HepG2 (cell line): ENCODE results near the gene MSANTD1. TPM values are rescaled to one million over a fixed set of nuclear protein-coding genes. Genes with fewer than 3 reads are reported as not detected.

Experiments used
- DMAP1 ChIP-seq: IDR thresholded peaks from 2 replicates; pipeline ENCODE4 v1.6.1; 2016
- ESRRA ChIP-seq: sonication (generic); formaldehyde crosslinking; IDR thresholded peaks from 2 replicates; pipeline ENCODE4 v1.5.1; 2020; ENCODE audit warnings: mild to moderate bottlenecking, low read depth, missing genetic modification reagents
- GTF3A ChIP-seq: sonication (generic); formaldehyde crosslinking; conservative IDR thresholded peaks from 2 replicates; pipeline ENCODE4 v1.4.0; 2020; ENCODE audit warnings: mild to moderate bottlenecking, missing genetic modification reagents
- HNF4A ChIP-seq: sonication (generic); formaldehyde crosslinking; IDR thresholded peaks from 2 replicates; pipeline ENCODE4 v1.4.0; 2020; ENCODE audit warnings: missing genetic modification reagents
- PHF21A ChIP-seq: sonication (generic); formaldehyde crosslinking; IDR thresholded peaks from 2 replicates; pipeline ENCODE4 v1.5.0; 2020; ENCODE audit warnings: mild to moderate bottlenecking, missing genetic modification reagents
- PTBP1 ChIP-seq: fragments of 200-400 bp; formaldehyde crosslinking; IDR thresholded peaks from 2 replicates; pipeline ENCODE4 v1.6.1; 2018; ENCODE audit warnings: low read length, low read depth; ENCODE audit not compliant: poor library complexity, severe bottlenecking
- RAD51 ChIP-seq: fragments of 450-650 bp; IDR thresholded peaks from 2 replicates; pipeline ENCODE4 v1.6.1; 2016; ENCODE audit warnings: borderline replicate concordance
- RXRA ChIP-seq: sonication (generic); formaldehyde crosslinking; IDR thresholded peaks from 2 replicates; pipeline ENCODE4 v1.5.1; 2020; ENCODE audit warnings: missing genetic modification reagents
- SOX6 ChIP-seq, 2 experiments: fragments of 450-650 bp in 1 of 2; sonication (generic) in 1 of 2; formaldehyde crosslinking in 1 of 2; IDR thresholded peaks; 2 replicates each; pipeline versions ENCODE4 v1.4.0 to v1.6.1; 2017 to 2020; ENCODE audit warnings: antibody characterized with exemption in 1 of 2, mild to moderate bottlenecking in 1 of 2, missing genetic modification reagents in 1 of 2
- SP5 ChIP-seq: IDR thresholded peaks from 2 replicates; pipeline ENCODE4 v1.6.1; 2016; ENCODE audit warnings: low read depth, borderline replicate concordance
- ZEB1 ChIP-seq: IDR thresholded peaks from 2 replicates; pipeline ENCODE4 v1.6.1; 2012; ENCODE audit warnings: mild to moderate bottlenecking, low read depth, inconsistent platforms; ENCODE audit not compliant: insufficient replicate concordance
- ZMYM4 ChIP-seq: sonication (generic); formaldehyde crosslinking; IDR thresholded peaks from 2 replicates; pipeline ENCODE4 v1.8.1; 2023; ENCODE audit warnings: mild to moderate bottlenecking, missing genetic modification reagents
- ZNF205 ChIP-seq: IDR thresholded peaks from 2 replicates; pipeline ENCODE4 v1.6.1; 2018; ENCODE audit warnings: missing biosample characterization, missing genetic modification reagents
- ZNF230 ChIP-seq: sonication (generic); formaldehyde crosslinking; IDR thresholded peaks from 2 replicates; pipeline ENCODE4 v1.4.0; 2020; ENCODE audit warnings: mild to moderate bottlenecking, missing genetic modification reagents
- ZNF430 ChIP-seq: sonication (generic); formaldehyde crosslinking; IDR thresholded peaks from 2 replicates; pipeline ENCODE4 v1.9.0; 2021; ENCODE audit warnings: mild to moderate bottlenecking, missing genetic modification reagents
- ZNF446 ChIP-seq: sonication (generic); formaldehyde crosslinking; IDR thresholded peaks from 2 replicates; pipeline ENCODE4 v1.5.0; 2020; ENCODE audit warnings: mild to moderate bottlenecking, missing genetic modification reagents
- ZNF549 ChIP-seq: sonication (generic); formaldehyde crosslinking; IDR thresholded peaks from 2 replicates; pipeline ENCODE4 v1.5.0; 2020; ENCODE audit warnings: missing genetic modification reagents
- ZNF598 ChIP-seq: sonication (generic); formaldehyde crosslinking; IDR thresholded peaks from 2 replicates; pipeline ENCODE4 v1.5.1; 2020; ENCODE audit warnings: mild to moderate bottlenecking, missing genetic modification reagents, borderline replicate concordance
- ZNF746 ChIP-seq: sonication (generic); formaldehyde crosslinking; IDR thresholded peaks from 2 replicates; pipeline ENCODE4 v1.8.0; 2022; ENCODE audit warnings: mild to moderate bottlenecking, missing genetic modification reagents
- ZNF850 ChIP-seq: sonication (generic); formaldehyde crosslinking; conservative IDR thresholded peaks from 2 replicates; pipeline ENCODE4 v1.9.0; 2021; ENCODE audit warnings: mild to moderate bottlenecking, missing genetic modification reagents
- ZNF883 ChIP-seq: sonication (generic); formaldehyde crosslinking; IDR thresholded peaks from 2 replicates; pipeline ENCODE4 v1.5.1; 2020; ENCODE audit warnings: mild to moderate bottlenecking, missing genetic modification reagents; ENCODE audit errors: not compliant biosample characterization
- polyA plus RNA-seq, 8 experiments: library from polyadenylated mRNA; depleted of rRNA in 3 of 8; stranded (reverse) in 7 of 8; unstranded in 1 of 8; fragments of >200 nt; fragmentation: Illumina TruSeq in 4 of 8; extraction: Trizol in 4 of 8; gene quantifications; 2 replicates each; pipeline versions ENCODE4 v1.2.1 to v1.2.3, GENCODE V29; 2011 to 2016; ENCODE audit warnings: low read depth in 4 of 8, missing spikeins in 1 of 8, mixed read lengths in 1 of 8; ENCODE audit not compliant: insufficient read depth in 1 of 8
- total RNA-seq, 5 experiments: library from RNA; depleted of rRNA; stranded (reverse); fragments of >200 nt; fragmentation: Illumina TruSeq; extraction: Trizol; gene quantifications; 2 replicates each; pipeline ENCODE4 v1.2.3, GENCODE V29; 2016; ENCODE audit warnings: low read depth in 1 of 5
- TF ChIP-seq, protein P1 (sequence below): sonication (generic); formaldehyde crosslinking; IDR thresholded peaks from 2 replicates; pipeline ENCODE4 v1.4.0; 2020; ENCODE audit warnings: missing genetic modification reagents, low read depth, mild to moderate bottlenecking, borderline replicate concordance
- TF ChIP-seq, protein P2 (sequence below): sonication (generic); formaldehyde crosslinking; IDR thresholded peaks from 2 replicates; pipeline ENCODE4 v1.4.0; 2020; ENCODE audit warnings: mild to moderate bottlenecking, missing genetic modification reagents
- TF ChIP-seq, protein P3 (sequence below): sonication (generic); formaldehyde crosslinking; IDR thresholded peaks from 2 replicates; pipeline ENCODE4 v1.4.0; 2020; ENCODE audit warnings: missing genetic modification reagents
- TF ChIP-seq, protein P4 (sequence below): sonication (generic); formaldehyde crosslinking; IDR thresholded peaks from 2 replicates; pipeline ENCODE4 v1.4.0; 2020; ENCODE audit warnings: missing genetic modification reagents
- TF ChIP-seq, protein P5 (sequence below): IDR thresholded peaks from 2 replicates; pipeline ENCODE4 v1.6.1; 2016; ENCODE audit warnings: missing biosample characterization, missing genetic modification reagents, low read depth

MSANTD1 gene
- total and polyA plus RNA-seq, 2 of the 13 experiments (the other 11 are each of a cell fraction or from before 2014, with no cell fraction given) = 0.22 to 0.40 TPM

DNA sequence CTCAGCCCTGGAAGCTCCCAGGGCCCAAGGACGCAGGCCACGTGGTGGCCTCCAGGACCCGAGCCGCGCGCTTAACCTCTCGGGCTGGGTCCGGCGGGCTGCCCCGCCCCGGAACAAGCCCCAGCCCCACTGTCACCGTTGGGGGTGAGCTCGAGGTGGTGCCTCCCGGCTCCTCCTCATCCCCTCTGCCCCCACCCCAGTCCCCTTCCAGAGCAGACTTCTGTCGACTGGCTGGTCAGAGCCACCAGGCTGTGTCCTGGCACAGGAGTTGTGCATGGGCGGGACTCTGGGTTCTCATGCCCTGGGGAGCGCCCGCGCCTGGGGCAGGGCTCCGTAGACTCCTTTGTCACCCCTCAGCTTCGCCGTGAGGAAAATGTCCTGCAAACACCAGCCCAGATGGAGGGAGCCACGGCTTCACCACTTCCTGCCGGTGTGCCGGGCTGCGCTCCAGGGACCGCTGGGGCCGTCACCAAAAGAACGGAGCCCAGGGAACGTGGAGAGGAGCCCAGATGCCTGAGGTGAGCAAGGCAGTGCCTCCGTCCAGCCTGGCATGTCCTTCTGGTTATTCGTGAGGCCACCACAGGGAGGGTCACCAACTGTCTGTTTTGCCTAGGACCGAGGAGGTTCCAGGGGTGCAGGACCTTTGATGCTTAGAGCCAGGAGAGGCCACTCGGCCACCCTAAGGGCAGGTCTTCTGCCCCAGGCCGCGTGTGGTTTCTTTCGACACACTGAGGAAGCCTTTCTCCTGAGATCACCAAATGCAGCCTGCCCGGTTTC is 36.8 kb downstream of the MSANTD1 start (continued):
- TF ChIP-seq HNF4A = peak; percentile 60
- TF ChIP-seq, protein P1, sequence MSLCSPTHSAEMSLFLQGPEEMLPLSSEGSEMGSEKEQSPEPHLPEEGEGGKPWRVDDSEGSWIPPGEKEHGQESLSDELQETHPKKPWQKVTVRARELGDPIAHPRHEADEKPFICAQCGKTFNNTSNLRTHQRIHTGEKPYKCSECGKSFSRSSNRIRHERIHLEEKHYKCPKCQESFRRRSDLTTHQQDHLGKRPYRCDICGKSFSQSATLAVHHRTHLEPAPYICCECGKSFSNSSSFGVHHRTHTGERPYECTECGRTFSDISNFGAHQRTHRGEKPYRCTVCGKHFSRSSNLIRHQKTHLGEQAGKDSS (CRISPR knock-in tag) = 0 out of 2 replicates have a peak, but pooled peaks have one; percentile 24
- TF ChIP-seq ZEB1 = no peak
- TF ChIP-seq DMAP1 = peak; percentile 93
- no peak for TF ChIP-seq ZNF446 (CRISPR knock-in tag)
- TF ChIP-seq ZNF549 (CRISPR knock-in tag) = no peak
- TF ChIP-seq SP5 (CRISPR knock-in tag) = peak; percentile 90
- no peak for TF ChIP-seq SOX6 (IDR thresholded peaks at IDR 0.05)
- TF ChIP-seq SOX6 (CRISPR knock-in tag; IDR thresholded peaks at IDR 0.05) = peak; percentile 49
- peak; percentile 20; the same call in 1 of the 2 replicates for TF ChIP-seq ESRRA (CRISPR knock-in tag)
- TF ChIP-seq ZMYM4 = 0 out of 2 replicates have a peak, but pooled peaks have one; percentile 31
- TF ChIP-seq PHF21A = peak; percentile 45; the same call in 1 of the 2 replicates
- peak; percentile 76; the same call in 1 of the 2 replicates for TF ChIP-seq GTF3A (CRISPR knock-in tag)
- no peak for TF ChIP-seq ZNF430 (CRISPR knock-in tag)
- no peak for TF ChIP-seq ZNF850 (CRISPR knock-in tag)
- 0 out of 2 replicates have a peak, but pooled peaks have one; percentile 36 for TF ChIP-seq ZNF746 (CRISPR knock-in tag)
- TF ChIP-seq, protein P2, sequence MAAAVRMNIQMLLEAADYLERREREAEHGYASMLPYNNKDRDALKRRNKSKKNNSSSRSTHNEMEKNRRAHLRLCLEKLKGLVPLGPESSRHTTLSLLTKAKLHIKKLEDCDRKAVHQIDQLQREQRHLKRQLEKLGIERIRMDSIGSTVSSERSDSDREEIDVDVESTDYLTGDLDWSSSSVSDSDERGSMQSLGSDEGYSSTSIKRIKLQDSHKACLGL (CRISPR knock-in tag) = peak; percentile 86
- peak; percentile 59 for TF ChIP-seq RXRA (CRISPR knock-in tag)
- TF ChIP-seq, protein P3, sequence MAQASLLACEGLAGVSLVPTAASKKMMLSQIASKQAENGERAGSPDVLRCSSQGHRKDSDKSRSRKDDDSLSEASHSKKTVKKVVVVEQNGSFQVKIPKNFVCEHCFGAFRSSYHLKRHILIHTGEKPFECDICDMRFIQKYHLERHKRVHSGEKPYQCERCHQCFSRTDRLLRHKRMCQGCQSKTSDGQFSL (CRISPR knock-in tag) = peak; percentile 40; the same call in 1 of the 2 replicates
- TF ChIP-seq, protein P4, sequence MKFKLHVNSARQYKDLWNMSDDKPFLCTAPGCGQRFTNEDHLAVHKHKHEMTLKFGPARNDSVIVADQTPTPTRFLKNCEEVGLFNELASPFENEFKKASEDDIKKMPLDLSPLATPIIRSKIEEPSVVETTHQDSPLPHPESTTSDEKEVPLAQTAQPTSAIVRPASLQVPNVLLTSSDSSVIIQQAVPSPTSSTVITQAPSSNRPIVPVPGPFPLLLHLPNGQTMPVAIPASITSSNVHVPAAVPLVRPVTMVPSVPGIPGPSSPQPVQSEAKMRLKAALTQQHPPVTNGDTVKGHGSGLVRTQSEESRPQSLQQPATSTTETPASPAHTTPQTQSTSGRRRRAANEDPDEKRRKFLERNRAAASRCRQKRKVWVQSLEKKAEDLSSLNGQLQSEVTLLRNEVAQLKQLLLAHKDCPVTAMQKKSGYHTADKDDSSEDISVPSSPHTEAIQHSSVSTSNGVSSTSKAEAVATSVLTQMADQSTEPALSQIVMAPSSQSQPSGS (CRISPR knock-in tag) = peak; percentile 22; the same call in 1 of the 2 replicates
- TF ChIP-seq, protein P5, sequence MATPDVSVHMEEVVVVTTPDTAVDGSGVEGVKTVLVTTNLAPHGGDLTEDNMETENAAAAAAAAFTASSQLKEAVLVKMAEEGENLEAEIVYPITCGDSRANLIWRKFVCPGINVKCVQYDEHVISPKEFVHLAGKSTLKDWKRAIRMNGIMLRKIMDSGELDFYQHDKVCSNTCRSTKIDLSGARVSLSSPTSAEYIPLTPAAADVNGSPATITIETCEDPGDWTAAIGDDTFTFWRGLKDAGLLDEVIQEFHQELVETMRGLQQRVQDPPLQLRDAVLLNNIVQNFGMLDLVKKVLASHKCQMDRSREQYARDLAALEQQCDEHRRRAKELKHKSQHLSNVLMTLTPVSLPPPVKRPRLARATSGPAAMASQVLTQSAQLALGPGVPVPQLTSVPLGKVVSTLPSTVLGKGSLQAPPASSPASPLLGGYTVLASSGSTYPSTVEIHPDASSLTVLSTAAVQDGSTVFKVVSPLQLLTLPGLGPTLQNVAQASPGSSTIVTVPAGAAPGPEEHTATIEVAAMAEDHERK = no peak
- TF ChIP-seq ZNF598 = no peak
- no peak for TF ChIP-seq RAD51
- TF ChIP-seq PTBP1 = peak; percentile 53
- peak; percentile 67; the same call in 1 of the 2 replicates for TF ChIP-seq ZNF205 (CRISPR knock-in tag)
- TF ChIP-seq ZNF883 (CRISPR knock-in tag) = peak; percentile 74
- 0 out of 2 replicates have a peak, but pooled peaks have one; percentile 34 for TF ChIP-seq ZNF230 (CRISPR knock-in tag)
